Right lobe of liver (tissue), 4 donors: ENCODE measurements around the gene LYST.

Experiments
- CTCF ChIP-seq, 4 donors: fragments of 200-600 bp in 3 of 4; fragments of 450-650 bp in 1 of 4; IDR thresholded peaks; one replicate each; pipeline versions ENCODE4 v1.5.1 to v1.8.0; 2016 to 2022; ENCODE audit warnings: antibody characterized with exemption in 4 of 4, mild to moderate bottlenecking in 2 of 4
- POLR2A ChIP-seq: fragments of 450-650 bp; IDR thresholded peaks from one replicate; pipeline ENCODE4 v1.6.1; 2017; ENCODE audit warnings: antibody characterized with exemption, mild to moderate bottlenecking
- donor health status: DM: no; HTN: no; CAD: no.
- donor health status: DM: no; HTN: no; CAD: no.
- donor health status: DM: no; HTN: yes; CAD: no.

GRCh38 chr1:235874261-235874660 is 7.6 kb upstream of the LYST start:
- no peak for TF ChIP-seq POLR2A
- TF ChIP-seq CTCF (IDR thresholded peaks at IDR 0.05): no peak
